Nephron progenitor cell (in vitro differentiated cells): Measurements from ENCODE around the gene FAR2.

Experiments
- DNase-seq: peaks from one replicate; pipeline ENCODE4 v3.0.0; 2021
- H3K27ac Mint-ChIP-seq: 2 replicates; pipeline ENCODE4 v1.8.0; 2021; ENCODE audit warnings: mild to moderate bottlenecking, moderate library complexity, mixed read lengths
- H3K27me3 Mint-ChIP-seq: 2 replicates; pipeline ENCODE4 v1.8.0; 2021; ENCODE audit warnings: mild to moderate bottlenecking, low read depth, mixed read lengths; ENCODE audit not compliant: poor library complexity
- H3K36me3 Mint-ChIP-seq: 2 replicates; pipeline ENCODE4 v1.8.0; 2021; ENCODE audit warnings: low read depth, mixed read lengths
- H3K4me1 Mint-ChIP-seq: 2 replicates; pipeline ENCODE4 v1.8.0; 2021; ENCODE audit warnings: mixed read lengths
- H3K4me3 Mint-ChIP-seq: 2 replicates; pipeline ENCODE4 v1.8.0; 2021; ENCODE audit warnings: mild to moderate bottlenecking, moderate library complexity, mixed read lengths
- H3K9me3 Mint-ChIP-seq: 2 replicates; pipeline ENCODE4 v1.8.0; 2021; ENCODE audit warnings: mild to moderate bottlenecking, moderate library complexity, mixed read lengths
- TF ChIP-seq, protein P1 (sequence below): fragments of 200-600 bp; sonication (generic); IDR thresholded peaks from 2 replicates; pipeline ENCODE4 v1.5.0; 2021; ENCODE audit warnings: antibody characterized with exemption

FAR2 gene

DNA sequence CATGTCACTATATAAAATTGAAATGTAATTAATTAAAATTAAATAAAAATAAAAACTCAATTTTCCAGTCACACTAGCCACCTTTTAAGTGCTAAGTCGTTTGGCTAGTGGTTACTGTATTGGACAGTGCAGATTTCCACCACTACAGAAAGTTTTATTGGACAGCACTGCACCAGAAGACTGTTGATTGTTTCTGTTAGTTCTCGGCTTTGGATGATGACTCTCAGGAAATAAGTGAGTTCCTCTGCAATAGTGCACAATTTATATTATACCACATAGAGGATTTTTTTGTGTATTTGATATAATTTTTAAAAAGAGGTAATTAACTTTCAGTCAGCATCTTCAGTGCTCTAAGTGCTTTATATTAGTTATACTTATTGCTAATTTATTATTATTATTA lies 52.7 kb downstream of the FAR2 start:
- H3K27me3 Mint-ChIP-seq, result no peaks in the 10 kb centered on the region
- TF ChIP-seq, protein P1, sequence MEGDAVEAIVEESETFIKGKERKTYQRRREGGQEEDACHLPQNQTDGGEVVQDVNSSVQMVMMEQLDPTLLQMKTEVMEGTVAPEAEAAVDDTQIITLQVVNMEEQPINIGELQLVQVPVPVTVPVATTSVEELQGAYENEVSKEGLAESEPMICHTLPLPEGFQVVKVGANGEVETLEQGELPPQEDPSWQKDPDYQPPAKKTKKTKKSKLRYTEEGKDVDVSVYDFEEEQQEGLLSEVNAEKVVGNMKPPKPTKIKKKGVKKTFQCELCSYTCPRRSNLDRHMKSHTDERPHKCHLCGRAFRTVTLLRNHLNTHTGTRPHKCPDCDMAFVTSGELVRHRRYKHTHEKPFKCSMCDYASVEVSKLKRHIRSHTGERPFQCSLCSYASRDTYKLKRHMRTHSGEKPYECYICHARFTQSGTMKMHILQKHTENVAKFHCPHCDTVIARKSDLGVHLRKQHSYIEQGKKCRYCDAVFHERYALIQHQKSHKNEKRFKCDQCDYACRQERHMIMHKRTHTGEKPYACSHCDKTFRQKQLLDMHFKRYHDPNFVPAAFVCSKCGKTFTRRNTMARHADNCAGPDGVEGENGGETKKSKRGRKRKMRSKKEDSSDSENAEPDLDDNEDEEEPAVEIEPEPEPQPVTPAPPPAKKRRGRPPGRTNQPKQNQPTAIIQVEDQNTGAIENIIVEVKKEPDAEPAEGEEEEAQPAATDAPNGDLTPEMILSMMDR, result no peak
- no peak overlapping the region for H3K27ac Mint-ChIP-seq
- no peaks in the 10 kb centered on the region for H3K4me1 Mint-ChIP-seq
- DNase-seq, result no peak
- peaks cover 19% of the 10 kb centered on the region for H3K9me3 Mint-ChIP-seq
- H3K36me3 Mint-ChIP-seq, result peaks cover 7% of the 10 kb centered on the region
- H3K4me3 Mint-ChIP-seq, result no peak overlapping the region

DNA sequence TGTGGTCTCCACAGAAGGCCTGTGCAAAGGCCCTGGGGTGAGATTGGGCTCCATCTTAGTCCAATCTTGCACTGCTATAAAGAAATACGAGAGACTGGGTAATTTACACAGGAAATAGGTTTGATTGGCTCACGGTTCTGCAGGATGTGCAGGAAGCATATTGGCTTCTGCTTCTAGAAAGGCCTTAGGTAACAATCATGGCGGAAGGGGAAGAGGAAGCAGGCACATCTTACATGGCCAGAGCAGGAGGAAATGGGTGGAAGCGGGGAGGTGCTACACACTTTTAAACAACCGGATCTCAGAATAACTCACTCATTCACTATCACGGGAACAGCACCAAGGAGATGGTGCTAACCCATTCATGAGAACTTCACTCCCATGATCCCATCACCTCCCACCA lies 55.4 kb downstream of the FAR2 start:
- Mint-ChIP-seq H3K4me3 (no peak overlapping the region), H3K27ac (no peak overlapping the region), H3K4me1 (peaks cover 10% of the 10 kb centered on the region), H3K9me3 (peaks cover 18% of the 10 kb centered on the region), H3K36me3 (peaks cover 7% of the 10 kb centered on the region), H3K27me3 (peaks cover 4% of the 10 kb centered on the region)
- TF ChIP-seq, protein P1, result no peak
- DNase-seq, result no peak

DNA sequence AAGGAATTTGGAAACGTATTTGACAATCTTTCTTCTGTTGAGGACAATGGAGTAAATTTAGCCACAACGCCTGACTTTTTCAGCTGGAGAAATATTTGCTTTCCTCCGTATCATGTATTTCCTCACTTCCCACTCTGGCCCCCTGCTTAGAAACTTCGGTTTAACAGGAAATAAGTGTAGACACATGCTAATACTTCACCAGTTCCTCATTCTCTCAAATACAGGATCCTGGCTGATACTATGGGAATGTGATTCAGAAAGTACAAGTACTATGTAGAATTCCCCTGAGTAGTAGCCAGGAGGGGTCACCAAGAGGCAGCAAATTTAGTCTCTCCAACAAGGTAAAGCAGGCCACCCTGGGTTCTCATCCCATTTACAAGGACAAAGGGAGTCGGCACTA lies 58.0 kb downstream of the FAR2 start:
- Mint-ChIP-seq H3K4me1 (peaks cover 12% of the 10 kb centered on the region), H3K27me3 (peaks cover 4% of the 10 kb centered on the region), H3K4me3 (no peak overlapping the region), H3K36me3 (peaks cover 7% of the 10 kb centered on the region), H3K9me3 (peaks cover 12% of the 10 kb centered on the region), H3K27ac (no peak overlapping the region)
- no peak for DNase-seq
- TF ChIP-seq, protein P1, result no peak

DNA sequence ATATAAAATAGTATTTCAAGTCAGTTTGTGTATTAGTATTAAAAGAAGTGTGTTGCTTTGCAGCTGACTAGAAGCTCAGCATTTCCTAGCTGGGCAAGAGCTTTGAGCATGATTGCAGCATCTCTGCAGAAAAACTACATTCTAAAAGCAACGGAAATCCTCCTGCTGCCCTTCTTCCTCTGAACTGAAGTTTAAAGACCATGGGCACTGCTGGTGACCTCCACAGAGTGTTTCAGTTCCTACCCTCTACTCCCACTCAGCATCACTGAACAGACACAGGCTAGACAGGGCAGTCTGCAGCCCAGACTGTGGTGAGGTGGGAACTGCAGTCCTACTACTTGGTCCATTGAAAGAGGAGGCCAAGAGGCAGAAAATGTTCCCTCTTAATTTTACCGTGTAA lies 59.0 kb downstream of the FAR2 start:
- no peak for DNase-seq
- TF ChIP-seq, protein P1, result no peak
- no peaks in the 10 kb centered on the region for H3K36me3 Mint-ChIP-seq
- H3K4me1 Mint-ChIP-seq, result peaks cover 12% of the 10 kb centered on the region
- H3K4me3 Mint-ChIP-seq, result no peak overlapping the region
- peaks cover 5% of the 10 kb centered on the region for H3K9me3 Mint-ChIP-seq
- no peak overlapping the region for H3K27ac Mint-ChIP-seq
- H3K27me3 Mint-ChIP-seq, result peaks cover 4% of the 10 kb centered on the region

DNA sequence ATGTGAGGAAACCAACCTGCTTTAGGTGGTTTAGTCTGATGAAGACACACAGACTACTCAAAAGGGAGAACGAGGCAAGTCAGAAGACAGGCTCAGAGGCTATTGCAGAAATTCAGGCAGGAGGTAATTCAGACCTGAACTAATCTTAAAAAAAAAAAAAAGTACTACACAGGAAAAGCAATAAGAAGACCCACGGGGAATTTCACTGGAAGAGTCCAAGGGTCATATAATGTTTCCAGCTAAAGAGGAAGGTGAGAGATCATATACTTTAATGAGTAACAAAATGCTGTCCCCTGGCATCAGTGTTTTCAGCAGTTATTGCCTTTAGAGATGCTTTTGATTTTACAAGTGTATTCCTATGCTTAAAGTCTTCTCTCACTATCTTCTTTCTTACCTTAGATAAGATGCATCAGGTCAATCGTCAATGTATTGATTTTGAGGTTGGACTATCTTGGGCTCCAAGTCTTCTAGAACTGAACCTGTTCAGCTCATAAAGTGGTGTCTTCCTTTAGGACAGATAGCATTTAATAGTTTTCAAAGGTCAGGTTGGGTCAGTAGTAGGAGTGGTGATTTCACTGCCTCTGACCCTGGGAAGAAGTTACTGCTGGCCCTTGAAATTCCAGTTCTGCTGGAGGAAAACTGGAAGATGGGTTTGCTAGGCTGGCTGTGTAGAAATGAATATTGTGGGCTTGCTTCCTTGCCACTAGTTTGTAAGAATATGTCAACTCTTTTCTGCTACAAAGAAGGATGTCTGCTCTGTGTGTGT lies 60.0 kb downstream of the FAR2 start:
- no peaks in the 10 kb centered on the region for H3K36me3 Mint-ChIP-seq
- TF ChIP-seq, protein P1, result no peak
- no peaks in the 10 kb centered on the region for H3K9me3 Mint-ChIP-seq
- no peak for DNase-seq
- H3K27me3 Mint-ChIP-seq, result peaks cover 5% of the 10 kb centered on the region
- H3K4me3 Mint-ChIP-seq, result no peak overlapping the region
- peaks cover 12% of the 10 kb centered on the region for H3K4me1 Mint-ChIP-seq
- H3K27ac Mint-ChIP-seq, result peak overlapping the region; percentile 16

DNA sequence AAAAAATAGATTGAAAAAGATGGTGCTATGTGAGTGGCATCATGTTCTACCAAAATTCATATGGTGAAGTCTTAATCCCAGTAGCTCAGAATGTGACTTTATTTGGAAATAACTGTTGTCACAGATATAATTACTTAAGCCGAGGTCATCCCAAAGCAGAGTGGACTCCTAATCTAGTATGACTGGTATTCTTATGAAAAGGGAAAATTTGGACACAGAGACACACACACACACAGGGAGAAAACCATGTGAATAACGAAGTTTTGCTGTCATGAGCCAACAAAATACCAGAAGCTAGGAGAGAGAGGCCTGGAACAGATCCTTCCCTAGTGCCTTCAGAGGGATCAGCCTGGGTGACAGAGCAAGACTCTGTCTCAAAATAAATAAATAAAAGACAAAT lies 62.6 kb downstream of the FAR2 start:
- H3K4me1 Mint-ChIP-seq, result peaks cover 21% of the 10 kb centered on the region
- H3K27ac Mint-ChIP-seq, result no peak overlapping the region
- no peaks in the 10 kb centered on the region for H3K9me3 Mint-ChIP-seq
- H3K27me3 Mint-ChIP-seq, result peaks cover 8% of the 10 kb centered on the region
- H3K4me3 Mint-ChIP-seq, result no peak overlapping the region
- TF ChIP-seq, protein P1, result no peak
- no peak for DNase-seq
- no peaks in the 10 kb centered on the region for H3K36me3 Mint-ChIP-seq
